ENCODE results near the gene CENPU.

The CENPU gene

GRCh38 chr4:184699941-184700340, 34.0 kb downstream of the CENPU start:
- DNase-seq, result no peak

- no peak for DNase-seq
These were observed 35.9 kb downstream of the CENPU start for GRCh38 chr4:184697956-184698355.

DNA sequence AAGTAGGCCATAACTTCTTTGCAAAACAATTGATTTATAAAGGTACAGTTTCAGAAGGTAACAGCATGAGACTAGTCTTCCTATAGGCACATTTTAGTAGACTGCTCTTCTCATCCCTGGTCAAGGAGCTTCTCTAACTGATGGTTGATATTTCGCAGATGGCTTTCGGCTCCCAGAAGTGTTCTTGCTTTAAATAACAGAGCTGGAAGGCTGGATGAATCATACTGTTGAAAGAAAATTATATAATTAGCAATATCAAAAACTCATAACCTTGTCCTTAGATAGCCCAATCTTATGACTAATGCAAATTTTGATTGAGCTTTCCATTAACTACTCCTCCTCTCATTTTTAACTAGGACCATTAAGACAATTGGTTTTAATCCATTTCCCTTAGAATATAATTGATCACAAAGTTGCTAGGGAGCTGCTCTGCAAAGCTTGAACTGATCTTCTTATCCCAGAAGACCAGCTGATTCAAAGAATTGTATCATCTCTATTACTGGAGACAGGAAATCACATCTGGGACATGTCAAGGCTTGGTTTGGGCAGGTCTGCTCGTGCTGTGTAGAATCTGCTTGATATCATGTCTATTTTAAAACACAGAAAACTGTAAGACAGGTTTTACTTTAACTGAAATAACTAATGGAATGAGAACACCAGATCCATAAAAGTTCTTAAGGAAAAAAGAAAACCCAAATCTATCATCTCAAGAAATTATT, 38.6 kb downstream of the CENPU start:
- no peak for DNase-seq

GRCh38 chr4:184694412-184694956, 39.4 kb downstream of the CENPU start:
- no peak for DNase-seq

- DNase-seq, result no peak
These were observed 40.8 kb downstream of the CENPU start for GRCh38 chr4:184693056-184693455.

DNA sequence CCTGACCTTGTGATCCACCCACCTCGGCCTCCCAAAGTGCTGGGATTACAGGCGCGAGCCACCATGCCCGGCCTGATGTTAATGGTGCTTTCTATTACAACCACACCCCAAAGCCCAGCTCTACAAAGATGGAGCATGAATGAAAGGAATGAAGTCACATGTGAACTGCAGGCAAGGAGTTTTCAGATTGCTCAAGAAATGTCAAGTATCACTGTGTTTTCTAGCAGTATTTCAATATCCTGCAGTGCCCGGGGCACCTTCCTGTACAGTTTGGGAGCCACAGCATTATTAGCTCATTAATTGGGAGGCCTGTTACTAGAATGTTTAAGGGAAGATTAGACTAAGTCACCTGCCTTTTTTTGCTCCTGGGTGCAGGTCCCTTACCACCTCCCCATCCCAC, 44.2 kb downstream of the CENPU start:
- no peak for DNase-seq

GRCh38 chr4:184688447-184688846, 45.4 kb downstream of the CENPU start:
- no peak for DNase-seq

- DNase-seq, result no peak
These were observed 45.9 kb downstream of the CENPU start for GRCh38 chr4:184688005-184688404.

GRCh38 chr4:184684491-184685189, 49.3 kb downstream of the CENPU start:
- no peak for DNase-seq

DNA sequence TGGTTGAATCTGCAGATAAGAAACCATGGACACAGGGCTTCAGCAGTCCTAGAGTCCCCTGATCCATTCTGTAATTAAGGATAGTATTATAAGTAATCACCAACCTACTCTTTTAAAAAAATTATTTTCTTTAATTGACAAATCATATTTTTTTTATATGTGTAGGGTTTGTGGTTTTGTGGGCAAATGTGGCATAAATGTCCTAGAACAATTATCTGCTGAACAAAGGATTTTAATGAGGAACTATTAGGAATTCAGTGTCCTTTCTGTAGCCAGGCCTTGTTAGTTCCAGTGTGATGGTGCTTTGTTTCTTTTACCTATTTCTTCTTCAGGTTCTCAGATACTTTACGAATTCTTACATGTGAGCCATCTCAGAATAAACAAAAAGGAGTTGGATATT, 52.0 kb downstream of the CENPU start:
- DNase-seq, result no peak

- no peak for DNase-seq
These were observed 53.2 kb downstream of the CENPU start for GRCh38 chr4:184680698-184681097.

DNA sequence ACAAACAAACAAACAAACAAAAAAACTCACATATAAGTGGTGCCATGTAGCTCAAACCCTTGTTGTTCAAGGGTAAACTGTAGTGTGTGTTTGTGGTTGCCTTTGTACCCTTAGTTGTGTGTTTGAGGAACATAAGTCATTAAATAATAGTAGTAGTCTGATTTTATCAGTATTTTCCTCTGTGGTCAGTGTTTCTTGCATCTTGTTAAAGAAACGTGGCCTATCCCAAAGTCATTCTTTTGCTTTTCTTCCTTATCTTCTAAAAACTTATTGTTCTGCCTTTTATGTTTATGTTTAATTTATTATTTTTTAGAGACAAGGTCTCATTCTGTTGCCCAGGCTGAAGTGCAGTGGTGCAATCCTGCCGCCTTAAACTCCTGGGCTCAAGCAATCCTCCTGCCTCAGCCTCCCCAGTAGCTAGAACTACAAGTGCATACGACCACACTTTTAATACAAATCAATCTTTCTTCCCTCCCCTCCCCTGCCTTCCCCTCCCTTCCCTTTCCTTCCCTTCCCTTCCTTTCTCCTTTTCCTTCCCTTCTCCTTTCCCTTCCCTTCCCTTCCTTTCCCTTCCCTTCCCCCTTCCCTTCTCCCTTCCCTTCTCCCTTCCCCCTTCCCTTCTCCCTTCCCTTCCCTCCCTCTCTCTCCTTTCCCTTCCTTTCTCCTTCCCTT, 57.9 kb downstream of the CENPU start:
- DNase-seq, result no peak

DNA sequence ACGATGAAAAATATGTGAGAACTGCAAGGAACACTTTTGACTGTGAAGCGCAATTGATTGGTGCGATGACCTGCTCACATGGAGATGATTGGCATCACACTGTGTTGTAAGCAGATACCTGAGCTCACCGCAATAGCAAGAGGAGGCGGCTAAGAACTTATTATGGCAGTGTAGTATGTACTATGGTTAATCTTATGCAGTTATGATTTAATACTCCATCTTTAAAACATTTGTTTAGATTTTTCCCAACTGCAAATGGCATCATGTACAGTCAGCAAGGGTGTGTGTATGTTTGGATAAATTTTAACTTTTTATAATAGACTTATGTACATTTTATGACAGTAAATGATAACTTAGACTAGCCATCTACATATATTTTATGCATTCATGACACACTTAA, 58.9 kb downstream of the CENPU start:
- no peak for DNase-seq

GRCh38 chr4:184674011-184674410, 59.9 kb downstream of the CENPU start:
- no peak for DNase-seq

DNA sequence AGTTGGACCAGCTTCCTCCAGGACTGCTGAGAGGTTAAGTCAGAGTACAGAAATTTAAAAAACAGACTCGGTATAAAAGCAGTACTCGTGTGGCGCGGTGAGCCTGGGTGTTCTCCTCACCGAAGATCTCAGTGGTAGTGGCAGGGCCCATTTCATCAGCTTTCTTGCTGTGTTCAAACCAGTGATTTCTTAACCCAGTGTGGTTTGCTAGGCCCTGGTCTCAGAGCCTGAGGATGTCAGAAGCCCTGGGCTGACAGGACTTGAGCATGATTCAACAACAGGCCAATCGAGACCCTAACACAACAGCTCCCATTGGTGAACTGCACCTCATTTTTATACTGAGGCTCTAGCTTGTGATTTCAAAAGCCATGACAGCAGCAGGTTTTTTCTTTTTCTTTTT, 61.2 kb downstream of the CENPU start:
- no peak for DNase-seq

DNA sequence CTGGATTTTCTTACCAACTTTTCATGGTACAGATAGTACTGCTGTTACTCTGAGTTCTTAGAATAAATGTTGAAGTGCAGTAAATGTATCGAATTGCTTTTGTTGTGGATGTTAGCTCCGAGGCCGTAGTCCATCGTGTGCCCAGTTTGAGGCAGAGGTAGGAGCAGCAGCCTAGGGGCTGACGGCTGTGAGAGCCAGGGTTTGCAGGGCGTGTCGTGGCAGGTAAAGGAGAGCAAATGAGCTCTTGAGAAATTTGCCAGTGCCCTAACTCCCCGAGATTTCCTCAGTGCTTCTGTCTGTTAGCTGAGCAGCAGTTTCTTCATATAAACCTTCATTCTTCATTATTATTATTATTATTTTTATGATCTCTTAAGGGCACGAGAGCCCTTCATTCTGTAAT, 62.8 kb downstream of the CENPU start:
- DNase-seq, result no peak

- DNase-seq, result no peak
These were observed 64.6 kb downstream of the CENPU start for GRCh38 chr4:184669251-184669650.

DNA sequence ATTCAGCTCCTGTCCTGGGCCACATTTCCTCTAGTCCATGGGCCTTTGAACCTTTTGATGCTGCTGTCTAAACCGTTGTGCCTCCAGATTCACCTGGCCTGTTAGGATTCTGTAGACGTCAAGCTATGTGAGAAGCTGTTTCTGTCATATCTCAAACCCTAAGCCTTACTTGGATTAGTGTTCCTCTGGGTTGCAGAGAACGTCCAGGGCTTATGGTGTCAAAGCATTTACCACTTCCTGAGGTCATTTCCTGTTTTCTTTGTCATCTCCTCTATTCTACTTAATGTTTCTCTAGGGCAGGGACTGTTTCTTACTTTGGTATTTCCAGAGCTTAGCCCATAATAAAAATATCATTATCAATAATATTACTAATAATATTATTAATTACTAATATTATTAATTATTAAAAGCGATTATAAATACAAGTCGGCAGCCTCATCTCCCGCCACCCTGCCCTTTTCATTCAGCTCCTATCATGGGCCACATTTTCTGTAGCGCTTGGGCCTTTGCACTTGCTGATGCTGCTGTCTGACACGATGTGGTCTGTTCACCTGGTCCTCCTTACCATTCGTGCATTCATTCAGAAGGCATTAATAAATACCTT, 65.3 kb downstream of the CENPU start:
- DNase-seq, result no peak

DNA sequence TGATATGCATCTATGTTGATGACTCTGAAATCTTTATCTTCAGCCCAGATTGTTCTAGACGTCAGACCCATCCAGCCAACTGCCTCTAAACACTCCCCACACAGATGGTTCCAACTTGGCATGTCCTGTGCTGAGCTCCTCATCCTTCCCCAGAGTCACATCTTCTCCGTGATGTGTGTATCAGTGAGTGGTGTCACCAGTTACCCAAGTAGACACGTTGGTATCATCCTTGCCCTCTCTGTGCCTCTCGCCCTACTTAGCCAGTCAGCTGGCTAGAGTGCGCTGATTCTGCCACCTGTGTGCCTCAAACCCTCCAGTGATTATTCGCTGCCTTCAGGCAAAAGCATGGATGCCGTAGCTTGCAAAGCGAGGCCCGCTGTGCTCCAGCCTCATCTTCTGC, 65.8 kb downstream of the CENPU start:
- no peak for DNase-seq

GRCh38 chr4:184666670-184667069, 67.2 kb downstream of the CENPU start:
- DNase-seq, result no peak

- no peak for DNase-seq
These were observed 69.3 kb downstream of the CENPU start for GRCh38 chr4:184664445-184665210.

DNA sequence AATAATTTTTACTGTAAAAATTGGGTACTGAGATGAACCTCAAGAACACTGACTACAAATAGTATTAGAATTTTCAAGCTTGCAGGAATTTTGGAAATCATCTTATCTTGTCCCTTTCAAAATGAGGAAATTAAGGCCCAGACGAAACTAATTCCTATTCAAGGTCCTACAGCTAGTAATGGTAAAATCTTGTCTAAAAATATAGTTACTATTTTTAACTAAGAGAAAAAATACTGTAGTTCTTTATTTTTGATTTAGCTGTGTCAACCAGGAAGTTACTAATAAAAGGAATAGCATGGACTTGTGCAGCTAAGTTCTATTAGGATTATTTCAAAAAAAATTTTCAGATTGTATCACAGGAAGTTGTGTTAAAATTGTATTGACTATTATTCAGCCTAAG, 71.7 kb downstream of the CENPU start:
- DNase-seq, result no peak

DNA sequence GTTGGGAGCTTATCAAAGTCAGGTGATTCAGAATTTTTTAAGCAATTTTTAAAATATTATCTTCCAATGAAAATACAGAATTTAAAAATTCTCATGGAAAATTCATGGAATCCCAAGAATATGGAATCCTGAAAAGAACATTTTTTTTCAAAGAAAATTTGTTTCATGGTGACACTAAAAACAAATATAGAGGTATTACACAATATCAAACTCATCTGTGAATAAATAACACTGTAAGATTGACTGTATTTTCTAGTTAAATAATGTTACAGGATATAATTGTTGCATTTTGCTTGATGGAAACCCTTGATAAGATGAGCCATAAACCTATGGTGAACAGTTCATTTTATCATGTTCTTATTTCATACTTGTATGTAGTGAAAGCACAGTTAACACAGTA, 72.9 kb downstream of the CENPU start:
- DNase-seq, result no peak
